C4-2B (cell line): Measurements from ENCODE around the gene OTOP2.

Source experiments
- H3K27ac ChIP-seq: fragments of 450-650 bp; 2 replicates; pipeline ENCODE4 v1.5.1; 2017
- ZFX ChIP-seq: fragments of 450-650 bp; IDR thresholded peaks from 2 replicates; pipeline ENCODE4 v1.6.1; 2017
- TF ChIP-seq, protein P1 (sequence below): fragments of 450-650 bp; conservative IDR thresholded peaks from 2 replicates; pipeline ENCODE4 v1.5.1; 2017; ENCODE audit warnings: mild to moderate bottlenecking

OTOP2 gene

DNA sequence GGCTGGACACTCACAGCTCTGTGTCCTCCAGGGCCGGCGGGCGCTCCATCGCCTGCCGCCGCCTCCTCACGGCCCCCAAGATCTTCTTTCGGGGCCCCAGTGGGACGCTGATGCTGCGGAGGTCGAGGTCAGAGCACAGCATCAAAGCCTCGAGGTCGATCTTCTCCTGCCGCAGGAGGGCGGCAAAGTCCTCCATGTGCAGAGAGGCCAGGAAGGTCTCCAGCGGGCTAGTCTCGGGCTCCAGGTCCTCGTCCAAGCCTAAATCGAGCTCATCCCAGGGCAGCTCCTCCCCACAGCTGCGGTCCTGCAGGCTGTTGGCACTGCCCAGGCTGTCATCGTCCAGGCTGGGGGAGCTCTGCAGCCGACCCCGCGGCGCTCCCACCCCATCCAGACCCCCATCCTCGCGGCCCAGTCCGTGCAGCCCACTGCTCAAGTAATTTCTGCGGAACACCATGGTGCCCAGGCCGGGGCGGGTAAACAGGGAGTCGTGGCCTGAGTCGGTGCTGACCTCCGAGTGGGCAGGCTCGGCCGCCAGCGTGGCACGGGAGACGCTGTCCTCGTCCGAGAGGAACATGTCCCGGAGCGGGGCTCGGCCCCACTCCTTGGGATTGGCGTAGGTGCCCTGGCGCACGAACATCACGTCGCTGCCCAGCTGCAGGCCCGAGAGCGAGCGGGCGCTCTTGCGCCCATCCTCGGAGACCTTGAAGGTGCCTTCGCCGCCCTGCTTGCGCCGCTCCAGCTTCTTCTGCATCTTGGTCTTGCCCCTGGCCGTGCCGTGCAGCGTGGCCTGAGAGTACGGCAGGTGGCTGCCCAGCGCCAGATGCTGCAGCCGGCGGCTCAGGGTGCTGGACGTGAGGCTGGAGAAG is 4.4 kb upstream of the OTOP2 start:
- no peak for TF ChIP-seq ZFX
- TF ChIP-seq, protein P1, sequence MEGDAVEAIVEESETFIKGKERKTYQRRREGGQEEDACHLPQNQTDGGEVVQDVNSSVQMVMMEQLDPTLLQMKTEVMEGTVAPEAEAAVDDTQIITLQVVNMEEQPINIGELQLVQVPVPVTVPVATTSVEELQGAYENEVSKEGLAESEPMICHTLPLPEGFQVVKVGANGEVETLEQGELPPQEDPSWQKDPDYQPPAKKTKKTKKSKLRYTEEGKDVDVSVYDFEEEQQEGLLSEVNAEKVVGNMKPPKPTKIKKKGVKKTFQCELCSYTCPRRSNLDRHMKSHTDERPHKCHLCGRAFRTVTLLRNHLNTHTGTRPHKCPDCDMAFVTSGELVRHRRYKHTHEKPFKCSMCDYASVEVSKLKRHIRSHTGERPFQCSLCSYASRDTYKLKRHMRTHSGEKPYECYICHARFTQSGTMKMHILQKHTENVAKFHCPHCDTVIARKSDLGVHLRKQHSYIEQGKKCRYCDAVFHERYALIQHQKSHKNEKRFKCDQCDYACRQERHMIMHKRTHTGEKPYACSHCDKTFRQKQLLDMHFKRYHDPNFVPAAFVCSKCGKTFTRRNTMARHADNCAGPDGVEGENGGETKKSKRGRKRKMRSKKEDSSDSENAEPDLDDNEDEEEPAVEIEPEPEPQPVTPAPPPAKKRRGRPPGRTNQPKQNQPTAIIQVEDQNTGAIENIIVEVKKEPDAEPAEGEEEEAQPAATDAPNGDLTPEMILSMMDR, result peak; percentile 80
- H3K27ac ChIP-seq, result no peak overlapping the region

DNA sequence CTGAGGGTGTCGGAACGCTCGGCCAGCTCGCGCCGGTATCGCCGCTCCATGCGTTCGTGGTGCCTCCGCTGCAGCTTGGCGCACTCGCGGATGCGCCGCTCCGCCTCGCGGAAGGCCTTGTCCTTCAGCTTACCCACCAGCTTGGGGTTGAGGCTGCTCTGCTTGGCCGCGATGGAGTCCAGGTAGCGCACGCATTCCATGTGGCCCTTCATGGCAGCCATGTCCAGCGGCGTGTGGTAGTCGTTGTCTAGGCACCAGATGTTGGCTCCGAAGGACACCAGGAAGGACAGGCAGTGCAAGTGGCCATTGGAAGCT is 3.8 kb upstream of the OTOP2 start:
- no peak for TF ChIP-seq ZFX
- TF ChIP-seq, protein P1, result no peak
- H3K27ac ChIP-seq, result no peak overlapping the region

DNA sequence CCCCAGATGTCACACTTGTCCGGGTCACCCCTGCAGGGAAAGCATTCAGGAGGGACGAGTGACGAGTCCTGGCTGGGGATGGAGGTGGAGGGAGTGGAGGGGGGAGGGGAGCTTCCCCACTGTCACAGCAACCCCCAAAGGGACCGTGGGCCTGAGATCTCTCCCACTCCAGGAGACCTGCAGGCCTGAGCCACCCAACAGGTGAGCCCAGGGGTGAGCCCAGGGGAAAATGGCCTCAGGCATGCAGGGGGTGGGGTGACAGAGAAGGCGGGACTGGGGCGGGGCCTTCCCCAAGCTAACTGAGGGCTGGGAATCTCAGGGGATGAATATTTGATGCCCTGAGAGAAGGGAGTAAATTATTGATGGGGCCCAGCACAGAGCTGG is 3.4 kb upstream of the OTOP2 start:
- no peak overlapping the region for H3K27ac ChIP-seq
- TF ChIP-seq, protein P1, result no peak
- TF ChIP-seq ZFX, result no peak

DNA sequence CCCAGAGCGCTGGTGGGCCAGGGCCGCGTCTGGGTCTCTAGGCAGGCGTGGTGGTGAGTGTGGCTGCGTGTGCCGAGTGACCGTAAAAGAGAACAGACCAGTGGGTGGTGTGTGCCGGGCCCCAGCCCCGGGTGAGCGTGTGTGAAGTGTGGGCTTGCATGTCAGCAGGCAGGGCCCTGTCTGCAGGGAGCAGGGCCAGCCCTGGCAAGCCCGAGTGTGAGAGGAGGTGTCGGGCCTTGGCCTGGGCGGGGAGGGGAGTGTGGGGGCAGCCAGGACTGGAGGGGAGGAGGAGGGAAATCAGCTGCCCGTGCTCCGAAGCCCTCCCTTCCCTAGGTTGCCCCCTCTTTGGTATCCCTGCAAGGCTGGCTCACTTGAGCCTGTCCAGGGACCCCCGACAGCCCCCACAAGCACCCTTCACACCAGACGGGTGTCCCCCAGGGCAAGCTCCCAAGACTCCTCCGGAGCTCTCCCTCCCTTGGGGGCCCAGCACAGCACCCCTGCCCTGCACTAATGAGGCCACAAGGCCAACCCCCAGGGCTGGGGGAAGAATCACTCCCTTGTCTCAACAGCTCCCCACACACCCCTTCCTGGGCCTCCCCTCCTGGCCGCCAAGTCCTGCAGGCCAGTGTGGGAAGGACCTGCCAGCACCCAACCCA is 2.9 kb upstream of the OTOP2 start:
- no peak for TF ChIP-seq ZFX
- no peak overlapping the region for H3K27ac ChIP-seq

DNA sequence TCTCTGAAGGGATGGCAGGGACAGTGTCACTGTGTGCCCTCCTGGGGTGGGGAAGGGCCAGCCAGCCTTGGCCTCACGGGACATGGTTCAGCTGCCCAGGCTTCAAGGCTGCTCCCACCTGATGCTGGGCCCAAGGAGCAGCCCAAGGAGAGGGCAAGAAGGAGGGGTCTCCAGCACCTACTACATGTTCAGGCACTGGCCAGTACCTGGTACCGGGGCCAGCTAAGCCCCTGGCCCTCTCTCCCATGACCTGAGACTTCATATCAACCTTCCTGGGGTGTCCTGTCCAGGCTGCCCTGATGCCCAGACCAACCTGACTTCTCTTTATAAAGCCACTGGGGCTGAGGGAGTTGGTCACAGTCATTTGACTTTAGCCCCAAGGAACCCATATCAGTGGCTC is 2.3 kb upstream of the OTOP2 start:
- no peak overlapping the region for H3K27ac ChIP-seq
- TF ChIP-seq, protein P1, result no peak
- no peak for TF ChIP-seq ZFX

DNA sequence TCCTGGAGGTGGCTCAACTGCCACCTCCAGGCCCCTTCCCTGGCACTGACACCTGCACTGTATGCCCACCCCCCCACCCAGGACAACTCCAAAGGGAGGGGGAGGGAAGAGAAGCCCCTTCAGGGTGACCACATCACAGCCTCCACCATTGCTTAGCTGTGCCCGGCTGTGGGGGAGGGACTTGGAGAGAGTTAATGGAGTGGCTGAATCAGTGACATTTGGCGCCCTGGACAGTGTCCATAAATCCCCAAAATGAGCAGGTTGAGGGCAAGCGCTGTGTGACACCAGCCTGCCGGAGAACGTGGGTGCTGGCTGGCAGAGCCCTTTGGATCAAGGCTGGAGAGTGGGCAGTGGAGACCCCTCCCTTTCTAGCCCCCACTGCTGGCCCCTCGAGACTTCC is 1.9 kb upstream of the OTOP2 start:
- TF ChIP-seq ZFX, result no peak
- TF ChIP-seq, protein P1, result no peak
- no peak overlapping the region for H3K27ac ChIP-seq

DNA sequence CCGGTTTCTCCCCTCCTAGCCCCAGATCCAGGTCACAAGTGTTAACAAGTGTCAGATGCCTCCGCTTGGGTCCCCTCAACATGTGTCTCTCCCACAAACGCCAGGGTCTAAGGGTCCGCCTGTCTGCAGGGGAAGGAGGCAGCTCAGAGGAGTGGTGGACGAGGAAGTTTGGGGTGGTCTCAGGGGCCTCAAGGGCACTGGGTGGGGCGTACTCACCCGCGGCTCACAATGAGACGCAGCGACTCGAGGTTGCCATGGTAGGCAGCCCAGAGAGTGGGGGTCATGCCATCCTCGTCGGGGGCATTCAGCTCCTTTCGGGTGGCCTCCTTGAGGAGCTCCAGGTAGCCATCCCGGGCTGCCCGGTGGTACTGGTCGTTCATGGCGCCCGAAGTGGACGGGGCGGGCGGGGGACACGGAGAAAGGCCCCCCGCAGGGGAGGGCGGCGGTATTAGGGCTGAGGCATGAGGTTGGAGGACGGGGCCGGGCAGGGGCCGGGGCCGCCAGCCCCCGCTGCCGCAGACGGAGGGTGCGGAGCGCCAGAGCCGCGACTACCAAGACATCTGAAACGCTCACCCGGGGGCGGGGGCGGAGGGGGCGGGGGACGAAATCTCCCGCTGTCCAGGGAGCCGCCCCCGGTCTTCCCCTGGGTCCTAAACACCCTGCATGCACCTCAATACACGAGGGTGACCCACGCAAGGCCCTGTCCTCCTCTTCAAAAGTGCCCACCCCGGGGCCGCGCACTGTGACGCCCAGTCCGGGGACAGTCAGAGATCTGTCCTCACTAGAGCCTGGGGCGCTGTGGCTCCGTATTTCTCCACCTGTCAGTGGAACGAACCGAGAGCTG is 1.2 kb upstream of the OTOP2 start, which contains the start of gene USH1G:
Gene USH1G, minus strand, starts transcription at position 562 of the 844 bp plus-strand sequence. Its CDS starts 182 bp downstream, at position 380.
- TF ChIP-seq, protein P1, result no peak
- H3K27ac ChIP-seq, result no peak within 1 kb of the TSS
